B cell (primary cell): Measurements from ENCODE around the gene ZNF614. TPM values are rescaled to one million over a fixed set of nuclear protein-coding genes. Genes with fewer than 3 reads are reported as not detected.

Source experiments
- ATAC-seq: fragments of 200-7000 bp; cut with Tn5 transposase; one replicate; pipeline ENCODE4 v1.10.0; 2021; ENCODE audit warnings: low read depth, mild to moderate bottlenecking, moderate number of reproducible peaks, moderate library complexity
- CTCF ChIA-PET: fragments of 350-600 bp; sonication (Branson Sonifier 250); formaldehyde crosslinking; loops from one replicate; lab custom pipeline; 2021; ENCODE audit warnings: antibody characterized with exemption, inconsistent platforms; lab: Charles Lee
- POLR2A ChIA-PET: fragments of 350-600 bp; sonication (Branson Sonifier 250); formaldehyde crosslinking; loops from one replicate; lab custom pipeline; 2021; ENCODE audit warnings: antibody characterized with exemption; lab: Charles Lee
- DNase-seq: peaks from one replicate; pipeline ENCODE4 v3.0.0; 2013
- H2AFZ ChIP-seq: 2 replicates; pipeline ENCODE4 v1.6.1; 2012; ENCODE audit warnings: mild to moderate bottlenecking, low read depth, low read length; ENCODE audit not compliant: insufficient read depth, poor library complexity, severe bottlenecking
- H3K27ac ChIP-seq, 2 donors: 1 replicate in 1 of 2; 2 replicates in 1 of 2; pipeline ENCODE4 v1.5.1; 2012 to 2013; ENCODE audit warnings: low read length in 2 of 2, mild to moderate bottlenecking in 2 of 2, moderate library complexity in 1 of 2
- H3K27me3 ChIP-seq, 4 experiments: fragments of 200-600 bp in 1 of 4; sonication (generic) in 1 of 4; replicated peaks in 1 of 4; 1 replicate in 2 of 4; 2 replicates in 2 of 4; pipeline versions ENCODE4 v1.6.1 to v1.7.0; 2013 to 2016; ENCODE audit warnings: low read length in 3 of 4, mild to moderate bottlenecking in 2 of 4, mixed read lengths in 1 of 4, moderate library complexity in 1 of 4; ENCODE audit not compliant: insufficient read depth in 4 of 4, control insufficient read depth in 3 of 4; ENCODE audit errors: control extremely low read depth in 1 of 4
- H3K36me3 ChIP-seq, 2 experiments: replicated peaks in 1 of 2; 1 replicate in 1 of 2; 2 replicates in 1 of 2; pipeline versions ENCODE4 v1.6.1 to v1.7.1; 2013; ENCODE audit warnings: low read length in 1 of 2; ENCODE audit not compliant: insufficient read depth in 2 of 2, control insufficient read depth in 1 of 2; ENCODE audit errors: control extremely low read depth in 1 of 2, extremely low read depth in 1 of 2
- H3K4me1 ChIP-seq, 2 donors: fragments of 200-600 bp in 1 of 2; sonication (generic) in 1 of 2; 1 replicate in 1 of 2; 2 replicates in 1 of 2; pipeline versions ENCODE4 v1.5.1 to v1.6.1; 2013 to 2017; ENCODE audit warnings: low read length in 2 of 2; ENCODE audit not compliant: control insufficient read depth in 2 of 2, insufficient read depth in 2 of 2
- H3K4me2 ChIP-seq: replicated peaks from 2 replicates; pipeline ENCODE3; 2012; ENCODE audit warnings: mild to moderate bottlenecking, low read depth, low read length; ENCODE audit not compliant: poor library complexity, severe bottlenecking
- H3K4me3 ChIP-seq, 5 experiments: fragments of 200-600 bp in 1 of 5; sonication (generic) in 1 of 5; 1 replicate in 3 of 5; 2 replicates in 2 of 5; pipeline versions ENCODE4 v1.5.1 to v1.7.0; 2011 to 2016; ENCODE audit warnings: low read length in 4 of 5, mild to moderate bottlenecking in 4 of 5, low read depth in 2 of 5, control low read depth in 1 of 5, moderate library complexity in 1 of 5; ENCODE audit not compliant: insufficient read depth in 1 of 5; ENCODE audit errors: control extremely low read depth in 1 of 5, extremely low read depth in 1 of 5
- H3K79me2 ChIP-seq: fragments of 200-600 bp; sonication (generic); one replicate; pipeline ENCODE4 v1.6.0; 2016; ENCODE audit warnings: low read length; ENCODE audit not compliant: control insufficient read depth, insufficient read depth
- H3K9ac ChIP-seq: fragments of 200-600 bp; sonication (generic); 2 replicates; pipeline ENCODE4 v1.6.1; 2017; ENCODE audit warnings: mild to moderate bottlenecking, low read length, moderate library complexity
- H3K9me3 ChIP-seq, 3 donors: one replicate each; pipeline versions ENCODE4 v1.6.1 to v1.7.1; 2013; ENCODE audit warnings: low read length in 2 of 3; ENCODE audit not compliant: control insufficient read depth in 2 of 3, insufficient read depth in 1 of 3; ENCODE audit errors: control extremely low read depth in 1 of 3
- H4K20me1 ChIP-seq: 2 replicates; pipeline ENCODE4 v1.6.0; 2012; ENCODE audit warnings: mild to moderate bottlenecking, low read length; ENCODE audit not compliant: insufficient read depth, control insufficient read depth, poor library complexity, severe bottlenecking
- H3K27ac Mint-ChIP-seq: one replicate; pipeline ENCODE4 v1.8.0; 2021; ENCODE audit warnings: mixed read lengths
- H3K27me3 Mint-ChIP-seq: one replicate; pipeline ENCODE4 v1.8.0; 2021; ENCODE audit warnings: mixed read lengths
- H3K4me1 Mint-ChIP-seq: one replicate; pipeline ENCODE4 v1.8.0; 2021; ENCODE audit warnings: mixed read lengths
- H3K4me3 Mint-ChIP-seq: one replicate; pipeline ENCODE4 v1.8.0; 2021; ENCODE audit warnings: mixed read lengths
- H3K9me3 Mint-ChIP-seq: one replicate; pipeline ENCODE4 v1.8.0; 2022; ENCODE audit warnings: mixed read lengths; ENCODE audit not compliant: insufficient read depth
- EZH2 ChIP-seq: IDR thresholded peaks from 2 replicates; pipeline ENCODE4 v1.6.1; 2012; ENCODE audit warnings: borderline replicate concordance, low read depth, mild to moderate bottlenecking, moderate library complexity, low read length; ENCODE audit not compliant: insufficient read depth, poor library complexity, severe bottlenecking
- WGBS: methylation state at CpG from one replicate; pipeline ENCODE4 v1.1.5; 2013; ENCODE audit warnings: missing lambda C conversion rate; ENCODE audit not compliant: insufficient coverage; 5-methylcytosine and 5-hydroxymethylcytosine counted together
- intact Hi-C: fragments of 100-400 bp; cut with micrococcal nuclease; formaldehyde crosslinking; loops from one replicate; pipeline ENCODE4 v1.10.0; 2022
- polyA plus RNA-seq: library from polyadenylated mRNA; depleted of rRNA; stranded (reverse); fragments of >200 nt; gene quantifications from 2 replicates; pipeline ENCODE4 v1.2.3, GENCODE V29; 2012
- total RNA-seq, 2 donors: library from RNA; stranded (reverse); fragments of 120-200 nt in 1 of 2; gene quantifications; 1 replicate in 1 of 2; 2 replicates in 1 of 2; pipeline versions ENCODE4 v1.2.3 to v1.2.4, GENCODE V29; 2013 to 2022
- TF ChIP-seq, protein P1 (sequence below): fragments of 200-600 bp; IDR thresholded peaks from one replicate; pipeline ENCODE4 v1.8.0; 2022; ENCODE audit warnings: antibody characterized with exemption, mild to moderate bottlenecking

ZNF614 gene
- total and polyA plus RNA-seq, 2 donors (not counting 1 experiment from before 2014, with no cell fraction given) = 3.5 to 14.3 TPM

DNA sequence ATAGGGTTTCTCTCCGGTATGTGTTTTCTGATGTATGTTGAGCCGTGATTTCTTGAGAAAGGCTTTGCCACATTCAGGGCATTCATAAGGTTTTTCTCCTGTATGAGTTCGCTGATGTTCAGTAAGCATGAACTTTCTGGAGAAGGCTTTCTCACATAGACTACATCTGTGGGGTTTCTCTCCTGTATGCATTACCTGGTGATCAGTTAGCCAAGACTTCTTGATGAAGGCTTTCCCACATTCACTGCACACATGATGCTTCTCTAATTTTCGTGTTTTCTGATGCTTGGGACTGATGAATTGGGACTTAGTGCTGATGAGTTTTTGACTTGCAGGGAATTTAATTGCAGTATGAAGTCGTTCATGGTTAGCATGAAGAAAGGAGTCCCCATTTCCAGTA, 62.6 kb downstream of the ZNF614 start:
- WGBS = no CpG with 5 or more reads among the region's 5 CpGs
- peaks cover 36 to 87% (median 64%) of the 10 kb centered on the region in 3 donors for H3K9me3 ChIP-seq

More for the DNA sequence above, 62.6 kb downstream of the ZNF614 start:
- Mint-ChIP-seq H3K27ac (no peak overlapping the region), H3K9me3 (peaks cover 43% of the 10 kb centered on the region), H3K27me3 (no peaks in the 10 kb centered on the region), H3K4me3 (no peak overlapping the region), H3K4me1 (no peaks in the 10 kb centered on the region)
- no peak overlapping the region for H2AFZ ChIP-seq
- H3K4me1 ChIP-seq = no peaks in the 10 kb centered on the region
- DNase-seq (no peak), ATAC-seq (no peak)
- no peaks in the 10 kb centered on the region for H4K20me1 ChIP-seq
- peaks cover 45 to 66% of the 10 kb centered on the region in 2 experiments for H3K36me3 ChIP-seq
- no peak for TF ChIP-seq EZH2
- TF ChIP-seq, protein P1, sequence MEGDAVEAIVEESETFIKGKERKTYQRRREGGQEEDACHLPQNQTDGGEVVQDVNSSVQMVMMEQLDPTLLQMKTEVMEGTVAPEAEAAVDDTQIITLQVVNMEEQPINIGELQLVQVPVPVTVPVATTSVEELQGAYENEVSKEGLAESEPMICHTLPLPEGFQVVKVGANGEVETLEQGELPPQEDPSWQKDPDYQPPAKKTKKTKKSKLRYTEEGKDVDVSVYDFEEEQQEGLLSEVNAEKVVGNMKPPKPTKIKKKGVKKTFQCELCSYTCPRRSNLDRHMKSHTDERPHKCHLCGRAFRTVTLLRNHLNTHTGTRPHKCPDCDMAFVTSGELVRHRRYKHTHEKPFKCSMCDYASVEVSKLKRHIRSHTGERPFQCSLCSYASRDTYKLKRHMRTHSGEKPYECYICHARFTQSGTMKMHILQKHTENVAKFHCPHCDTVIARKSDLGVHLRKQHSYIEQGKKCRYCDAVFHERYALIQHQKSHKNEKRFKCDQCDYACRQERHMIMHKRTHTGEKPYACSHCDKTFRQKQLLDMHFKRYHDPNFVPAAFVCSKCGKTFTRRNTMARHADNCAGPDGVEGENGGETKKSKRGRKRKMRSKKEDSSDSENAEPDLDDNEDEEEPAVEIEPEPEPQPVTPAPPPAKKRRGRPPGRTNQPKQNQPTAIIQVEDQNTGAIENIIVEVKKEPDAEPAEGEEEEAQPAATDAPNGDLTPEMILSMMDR = no peak
- CTCF ChIA-PET = no interaction called here
- peak overlapping the region in 1 of 5 experiments; percentile 44 for H3K4me3 ChIP-seq
- no peak overlapping the region for H3K27ac ChIP-seq
- H3K4me2 ChIP-seq = no peak overlapping the region
- intact Hi-C loops = no loop called here
- H3K9ac ChIP-seq = peak overlapping the region; percentile 3
- H3K27me3 ChIP-seq = no peaks in the 10 kb centered on the region
- no peaks in the 10 kb centered on the region for H3K79me2 ChIP-seq
- POLR2A ChIA-PET = no interaction called here

Other genes with a start within 250 kb of the ZNF614 start
- 0.44 and 0.51 TPM in 2 replicates for gene FPR3, start 233.2 kb downstream of the ZNF614 start, total RNA-seq
- gene FPR3, start 233.2 kb downstream of the ZNF614 start, polyA plus RNA-seq = not detected in 2 replicates
- gene ZNF577, start 140.4 kb downstream of the ZNF614 start, total RNA-seq = 26.0 and 27.9 TPM in 2 replicates
- 12.8 and 15.9 TPM in 2 replicates for gene ZNF577, start 140.4 kb downstream of the ZNF614 start, polyA plus RNA-seq
- 35.7 and 36.3 TPM in 2 replicates for gene ZNF649, start 123.4 kb downstream of the ZNF614 start, total RNA-seq
- 3.8 and 4.1 TPM in 2 replicates for gene ZNF649, start 123.4 kb downstream of the ZNF614 start, polyA plus RNA-seq
- gene ZNF613, start 100.9 kb downstream of the ZNF614 start, total RNA-seq = 7.0 and 11.2 TPM in 2 replicates
- 0.91 and 3.0 TPM in 2 replicates for gene ZNF613, start 100.9 kb downstream of the ZNF614 start, polyA plus RNA-seq
- gene ZNF350, start 41.5 kb downstream of the ZNF614 start, total RNA-seq = 50.2 and 53.0 TPM in 2 replicates
- gene ZNF350, start 41.5 kb downstream of the ZNF614 start, polyA plus RNA-seq = 6.0 and 13.9 TPM in 2 replicates
- gene ZNF615, start 20.2 kb downstream of the ZNF614 start, total RNA-seq = 16.8 and 24.5 TPM in 2 replicates
- 5.0 and 6.2 TPM in 2 replicates for gene ZNF615, start 20.2 kb downstream of the ZNF614 start, polyA plus RNA-seq
- gene ZNF432, start 20.5 kb upstream of the ZNF614 start, total RNA-seq = 25.0 and 28.7 TPM in 2 replicates
- 5.1 and 9.6 TPM in 2 replicates for gene ZNF432, start 20.5 kb upstream of the ZNF614 start, polyA plus RNA-seq
- gene ZNF841, start 67.4 kb upstream of the ZNF614 start, total RNA-seq = 50.8 and 54.5 TPM in 2 replicates
- gene ZNF841, start 67.4 kb upstream of the ZNF614 start, polyA plus RNA-seq = 7.4 and 13.4 TPM in 2 replicates
- gene ZNF616, start 111.6 kb upstream of the ZNF614 start, total RNA-seq = 13.8 and 14.2 TPM in 2 replicates
- gene ZNF616, start 111.6 kb upstream of the ZNF614 start, polyA plus RNA-seq = 1.2 and 1.4 TPM in 2 replicates
- 42.0 and 46.4 TPM in 2 replicates for gene ZNF836, start 143.2 kb upstream of the ZNF614 start, total RNA-seq
- 8.1 and 9.1 TPM in 2 replicates for gene ZNF836, start 143.2 kb upstream of the ZNF614 start, polyA plus RNA-seq
- 202 and 227 TPM in 2 replicates for gene PPP2R1A, start 161.7 kb upstream of the ZNF614 start, total RNA-seq
- 77.8 and 108 TPM in 2 replicates for gene PPP2R1A, start 161.7 kb upstream of the ZNF614 start, polyA plus RNA-seq
- 41.1 and 48.3 TPM in 2 replicates for gene ZNF766, start 241.2 kb upstream of the ZNF614 start, total RNA-seq
- gene ZNF766, start 241.2 kb upstream of the ZNF614 start, polyA plus RNA-seq = 9.9 and 14.0 TPM in 2 replicates